Ectodermal cell (in vitro differentiated cells): ENCODE measurements around the gene CFAP54.
"Not testable (repeated sequence)": the region's sequence is repeated elsewhere in the genome, so short reads cannot be mapped to it uniquely, and the experiment has no call there.

ENCODE experiments used
- H3K27ac ChIP-seq: 2 replicates; pipeline ENCODE4 v1.7.0; 2013; ENCODE audit warnings: mild to moderate bottlenecking, low read depth, low read length; ENCODE audit not compliant: insufficient read depth, poor library complexity, severe bottlenecking
- H3K27me3 ChIP-seq: 2 replicates; pipeline ENCODE4 v1.7.0; 2013; ENCODE audit warnings: mild to moderate bottlenecking, low read length; ENCODE audit not compliant: insufficient read depth, control insufficient read depth, poor library complexity, severe bottlenecking
- H3K36me3 ChIP-seq: one replicate; pipeline ENCODE4 v1.7.0; 2013; ENCODE audit warnings: low read length; ENCODE audit not compliant: control insufficient read depth, insufficient read depth
- H3K4me1 ChIP-seq: one replicate; pipeline ENCODE4 v1.7.0; 2013; ENCODE audit warnings: low read length; ENCODE audit not compliant: control insufficient read depth, insufficient read depth
- H3K4me3 ChIP-seq: 2 replicates; pipeline ENCODE4 v1.7.0; 2013; ENCODE audit warnings: low read depth, low read length, control low read depth; ENCODE audit not compliant: insufficient read depth
- H3K9me3 ChIP-seq: 2 replicates; pipeline ENCODE4 v1.7.0; 2013; ENCODE audit warnings: mild to moderate bottlenecking, low read length, moderate library complexity; ENCODE audit not compliant: control insufficient read depth
- WGBS, 2 experiments: methylation state at CpG; one replicate each; pipeline ENCODE4 v1.1.7; 2013; ENCODE audit warnings: missing lambda C conversion rate in 2 of 2; 5-methylcytosine and 5-hydroxymethylcytosine counted together

CFAP54 gene

DNA sequence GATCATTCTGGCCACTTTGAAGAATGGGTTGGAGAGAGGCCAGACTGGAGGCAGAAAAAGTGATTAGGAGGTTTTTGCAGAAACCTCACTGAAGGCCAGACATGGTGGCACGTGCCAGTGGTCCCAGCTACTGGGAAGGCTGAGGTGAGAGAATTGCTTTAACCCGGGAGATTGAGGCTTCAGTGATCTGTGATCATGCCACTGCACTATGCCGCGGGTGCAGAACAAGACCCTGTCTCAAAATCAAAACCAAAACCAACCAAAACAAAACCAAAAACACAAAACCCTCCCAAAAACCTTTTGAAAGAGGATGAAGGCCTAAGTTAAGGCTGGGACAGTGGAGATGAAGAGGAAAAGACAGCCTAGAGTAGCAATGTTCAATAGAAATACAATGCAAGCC lies 15.2 kb upstream of the CFAP54 start:
- Histone ChIP-seq H3K36me3 (no peaks in the 10 kb centered on the region), H3K4me3 (no peak overlapping the region), H3K9me3 (no peaks in the 10 kb centered on the region), H3K4me1 (no peaks in the 10 kb centered on the region), H3K27me3 (no peaks in the 10 kb centered on the region), H3K27ac (no peak overlapping the region)
- 69 to 70% methylated on average over 4 of the region's 4 CpGs for WGBS, 2 experiments

DNA sequence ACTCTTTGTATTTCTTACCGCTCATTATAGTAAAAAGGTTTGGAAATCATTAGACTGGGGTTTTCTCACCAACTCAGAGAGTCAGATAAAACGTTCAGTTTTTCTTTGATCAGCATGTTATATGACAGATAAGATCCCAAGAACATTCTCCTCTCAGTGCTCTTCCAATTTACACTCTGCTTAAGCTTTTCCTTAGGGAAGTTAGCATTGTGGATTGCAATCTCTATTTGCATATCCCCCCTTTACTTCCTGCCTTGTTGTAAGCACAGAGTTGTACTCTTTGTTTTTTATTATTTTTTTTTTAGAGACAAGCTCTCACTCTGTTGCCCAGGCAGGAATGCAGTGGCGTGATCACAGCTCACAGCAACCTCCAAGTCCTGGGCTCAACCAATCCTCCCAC lies 11.4 kb upstream of the CFAP54 start:
- H3K4me3 ChIP-seq = no peak overlapping the region
- H3K4me1 ChIP-seq = no peaks in the 10 kb centered on the region
- H3K27me3 ChIP-seq = no peaks in the 10 kb centered on the region
- no peak overlapping the region for H3K27ac ChIP-seq
- no peaks in the 10 kb centered on the region for H3K9me3 ChIP-seq
- H3K36me3 ChIP-seq = no peaks in the 10 kb centered on the region
- WGBS, 2 experiments = 75 to 77% methylated on average over 3 of the region's 3 CpGs

DNA sequence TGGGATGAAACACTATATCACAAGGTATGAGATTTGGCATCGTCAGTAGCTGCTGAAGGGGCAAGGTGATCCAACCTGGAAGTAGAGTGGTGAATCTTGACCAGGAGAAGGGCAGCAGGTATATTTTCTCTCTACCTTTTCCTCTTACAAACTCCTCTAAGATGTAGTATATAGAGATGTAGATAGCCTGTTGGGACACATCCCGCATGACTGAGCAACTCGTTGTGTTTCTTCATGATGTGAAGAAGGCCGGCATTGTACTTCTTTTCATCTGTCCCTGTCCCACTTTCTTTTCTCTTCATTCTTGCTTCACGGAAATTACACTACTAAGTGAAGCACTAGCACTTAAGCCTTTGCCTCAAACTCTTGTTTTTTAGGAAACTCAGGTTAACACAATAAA lies 7.3 kb upstream of the CFAP54 start:
- Histone ChIP-seq H3K36me3 (no peaks in the 10 kb centered on the region), H3K27ac (no peak overlapping the region), H3K9me3 (no peaks in the 10 kb centered on the region), H3K27me3 (no peaks in the 10 kb centered on the region), H3K4me1 (no peaks in the 10 kb centered on the region), H3K4me3 (no peak overlapping the region)
- 85 to 93% methylated on average over 5 of the region's 5 CpGs for WGBS, 2 experiments

DNA sequence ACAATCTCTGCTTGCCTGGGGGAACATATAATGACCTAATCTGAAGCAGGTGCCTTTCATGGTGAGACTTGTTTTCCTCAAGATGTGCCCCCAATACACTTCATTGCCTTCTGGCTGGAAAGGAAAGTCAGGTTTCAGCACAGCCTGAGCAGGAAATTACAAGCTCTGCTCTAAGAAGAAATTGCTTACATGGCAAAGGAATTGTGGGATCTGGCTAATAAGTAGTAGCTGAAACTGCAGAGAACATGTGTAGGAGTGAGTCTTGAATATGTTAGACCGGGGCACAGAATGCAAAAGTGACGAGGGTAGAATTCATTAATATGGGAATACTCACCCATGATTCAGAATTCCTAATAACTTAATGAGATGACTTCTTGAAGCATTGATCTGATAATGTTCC lies 6.3 kb upstream of the CFAP54 start:
- Histone ChIP-seq H3K4me3 (no peak overlapping the region), H3K9me3 (no peaks in the 10 kb centered on the region), H3K27me3 (no peaks in the 10 kb centered on the region), H3K27ac (no peak overlapping the region), H3K4me1 (no peaks in the 10 kb centered on the region), H3K36me3 (no peaks in the 10 kb centered on the region)
- 88 to 91% methylated on average over 1 to 2 of the region's 2 CpGs for WGBS, 2 experiments

DNA sequence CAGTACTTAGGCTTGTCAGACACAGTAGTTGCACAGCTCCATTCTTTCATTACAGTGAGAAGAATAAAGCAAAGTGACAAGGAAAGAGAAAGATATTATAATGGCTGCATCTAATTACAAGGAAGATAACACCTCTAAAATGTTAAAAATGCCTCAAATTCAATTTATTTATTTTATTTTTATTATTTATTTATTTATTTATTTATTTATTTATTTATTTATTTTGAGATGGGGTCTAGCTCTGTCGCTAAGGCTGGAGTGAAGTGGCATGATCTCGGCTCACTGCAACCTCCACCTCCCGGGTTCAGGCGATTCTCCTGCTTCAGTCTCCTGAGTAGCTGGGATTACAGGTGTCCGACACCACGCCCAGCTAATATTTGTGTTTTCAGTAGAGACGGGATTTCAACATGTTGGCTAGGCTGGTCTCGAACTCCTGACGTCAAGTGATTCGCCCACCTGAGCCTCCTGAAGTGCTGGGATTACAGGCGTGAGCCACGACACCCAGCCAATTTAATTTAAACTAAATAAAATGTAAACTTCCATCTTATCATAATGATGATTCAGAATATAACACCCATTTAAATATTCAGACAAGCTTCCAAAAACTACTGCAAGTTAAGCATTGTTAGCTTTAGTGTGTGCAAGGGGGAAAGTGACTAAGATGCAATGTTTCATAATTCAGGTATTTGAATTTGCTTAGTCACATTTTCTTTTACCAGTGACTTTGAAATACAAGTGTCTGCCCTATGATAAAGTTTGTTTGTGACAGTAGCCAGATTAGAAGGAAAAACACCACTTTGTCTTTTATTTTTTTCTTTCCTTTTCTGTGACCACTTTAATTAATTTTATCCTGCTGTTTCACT lies 2.4 kb upstream of the CFAP54 start:
- Histone ChIP-seq H3K4me3 (no peak overlapping the region), H3K4me1 (no peaks in the 10 kb centered on the region), H3K36me3 (no peaks in the 10 kb centered on the region), H3K9me3 (no peaks in the 10 kb centered on the region), H3K27me3 (peaks cover 14% of the 10 kb centered on the region), H3K27ac (no peak overlapping the region)
- 89 to 94% methylated on average over 11 to 12 of the region's 12 CpGs for WGBS, 2 experiments

DNA sequence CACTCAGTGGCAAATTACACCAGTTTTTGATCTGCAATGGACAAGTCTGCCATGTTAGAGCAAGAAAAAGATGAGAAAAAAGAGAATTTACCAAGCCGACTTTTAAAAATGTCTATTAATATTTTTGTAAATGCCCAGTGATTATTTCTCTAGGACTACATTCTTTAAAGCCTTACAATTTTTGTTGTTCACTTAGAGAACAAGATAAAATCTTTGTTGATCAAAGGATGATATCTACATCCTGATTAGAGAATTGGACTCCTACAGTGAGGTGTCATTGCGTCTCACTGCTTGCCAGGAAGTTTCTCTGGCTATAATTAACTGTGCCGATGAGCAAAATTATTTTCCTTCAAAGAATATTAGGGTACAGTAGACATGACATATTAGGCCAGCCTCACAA lies 1.7 kb upstream of the CFAP54 start:
- Histone ChIP-seq H3K4me1 (no peaks in the 10 kb centered on the region), H3K27me3 (peaks cover 14% of the 10 kb centered on the region), H3K36me3 (no peaks in the 10 kb centered on the region), H3K27ac (no peak overlapping the region), H3K9me3 (no peaks in the 10 kb centered on the region), H3K4me3 (no peak overlapping the region)
- 90 to 96% methylated on average over 2 of the region's 3 CpGs for WGBS, 2 experiments

DNA sequence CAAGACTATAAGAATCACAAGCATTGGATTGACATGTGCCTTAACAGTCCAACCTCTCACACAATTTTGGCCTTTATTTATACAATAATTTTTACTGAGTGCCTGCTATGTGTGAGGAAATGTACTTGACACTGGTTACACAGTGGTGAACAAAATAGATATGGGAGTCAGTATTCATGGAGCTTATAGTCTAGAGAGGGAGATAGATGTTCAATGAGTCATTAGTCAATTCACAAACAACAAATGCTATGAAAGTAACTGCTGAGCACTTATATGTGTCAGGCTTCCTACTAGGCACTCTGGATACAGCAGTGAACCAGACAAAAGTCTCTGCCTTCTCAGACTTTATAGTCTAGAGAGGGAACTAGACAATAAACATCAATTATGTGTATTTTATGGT lies 3.7 kb downstream of the CFAP54 start:
- Histone ChIP-seq H3K36me3 (no peaks in the 10 kb centered on the region), H3K4me1 (no peaks in the 10 kb centered on the region), H3K4me3 (no peak overlapping the region), H3K9me3 (no peaks in the 10 kb centered on the region), H3K27me3 (peaks cover 14% of the 10 kb centered on the region), H3K27ac (no peak overlapping the region)

DNA sequence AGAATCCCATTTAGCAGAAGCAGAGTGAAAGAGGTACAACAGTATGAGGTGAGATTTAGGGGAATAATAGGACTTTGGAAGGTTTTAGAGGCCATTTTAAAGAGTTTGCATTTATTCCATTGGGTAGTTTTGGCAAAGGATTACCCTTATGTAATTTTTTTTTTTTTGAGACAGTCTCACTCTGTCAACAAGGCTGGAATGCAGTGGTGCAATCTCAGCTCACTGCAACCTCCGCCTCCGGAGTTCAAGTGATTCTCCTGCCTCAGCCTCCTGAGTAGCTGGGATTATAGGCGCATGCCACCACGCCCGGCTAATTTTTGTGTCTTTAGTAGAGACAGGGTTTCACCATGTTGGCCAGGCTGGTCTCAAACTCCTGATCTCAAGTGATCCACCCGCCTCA lies 4.8 kb downstream of the CFAP54 start:
- not testable (repeated sequence) for H3K36me3 ChIP-seq, H3K27ac ChIP-seq, H3K27me3 ChIP-seq, H3K4me1 ChIP-seq, H3K4me3 ChIP-seq, H3K9me3 ChIP-seq
- WGBS, 2 experiments = 93 to 98% methylated on average over 6 of the region's 6 CpGs

DNA sequence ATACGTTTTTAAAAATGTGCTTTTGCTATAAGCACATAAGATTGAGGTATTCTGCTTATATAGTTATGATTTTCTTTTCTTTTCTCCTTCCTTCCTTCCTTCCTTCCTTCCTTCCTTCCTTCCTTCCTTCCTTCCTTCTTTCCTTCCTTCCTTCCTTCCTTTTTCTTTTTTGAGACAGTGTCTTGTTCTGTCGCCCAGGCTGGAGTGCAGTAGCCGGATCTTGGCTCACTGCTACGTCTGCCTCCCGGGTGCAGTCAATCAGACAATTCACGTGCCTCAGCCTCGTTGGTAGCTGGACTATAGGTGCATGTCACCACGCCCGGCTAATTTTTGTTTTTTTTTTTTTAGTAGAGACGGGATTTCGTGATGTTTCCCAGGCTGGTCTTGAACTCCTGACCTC lies 5.8 kb downstream of the CFAP54 start:
- Histone ChIP-seq H3K27me3 (peaks cover under 1% of the 10 kb centered on the region), H3K4me1 (no peaks in the 10 kb centered on the region), H3K4me3 (no peak overlapping the region), H3K36me3 (no peaks in the 10 kb centered on the region), H3K9me3 (no peaks in the 10 kb centered on the region), H3K27ac (no peak overlapping the region)
- 93 to 95% methylated on average over 10 of the region's 11 CpGs for WGBS, 2 experiments

DNA sequence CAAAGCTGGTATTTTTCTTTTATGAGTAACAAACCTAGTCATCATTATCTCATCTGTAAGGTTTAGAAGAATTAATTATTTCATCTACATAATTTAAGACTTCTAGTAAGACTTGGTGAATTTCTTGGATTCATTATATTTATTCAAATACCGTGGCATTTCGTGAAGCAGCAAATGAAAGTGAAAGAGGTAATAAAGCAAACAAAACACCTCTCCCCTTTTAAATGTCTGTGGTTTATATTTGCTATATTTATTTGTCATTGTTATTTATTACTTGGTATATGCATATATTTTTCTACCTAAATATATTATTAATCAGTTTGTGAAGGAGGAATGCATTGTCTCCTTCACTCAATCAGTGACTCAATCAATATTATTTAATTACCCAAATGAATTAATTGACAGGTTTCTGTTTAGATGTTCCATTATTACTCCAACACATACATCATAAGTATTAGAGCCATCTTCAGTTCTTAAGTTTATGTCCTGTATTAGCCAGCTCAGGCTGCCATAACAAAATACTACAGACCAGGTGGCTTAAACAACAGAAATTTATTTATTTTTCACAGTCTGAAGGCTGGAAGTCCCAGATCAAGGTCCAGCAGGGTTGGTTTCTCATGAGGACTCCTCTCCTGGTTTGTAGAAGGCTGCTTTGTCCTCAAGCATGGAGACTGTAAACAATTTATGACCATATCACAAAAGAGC lies 6.6 kb downstream of the CFAP54 start:
- no peaks in the 10 kb centered on the region for H3K27me3 ChIP-seq
- H3K4me3 ChIP-seq = no peak overlapping the region
- WGBS, 2 experiments = 100% methylated on average over 1 of the region's 2 CpGs; no CpG with 5 or more reads in 1 of the 2 experiments
- no peaks in the 10 kb centered on the region for H3K36me3 ChIP-seq
- H3K4me1 ChIP-seq = no peaks in the 10 kb centered on the region
- H3K27ac ChIP-seq = no peak overlapping the region
- no peaks in the 10 kb centered on the region for H3K9me3 ChIP-seq
